GM10248 (cell line): ENCODE results near the gene SLC7A9.

Experiments used
- CTCF ChIA-PET: fragments of 300-600 bp; sonication (Branson Sonifier 250); formaldehyde crosslinking; extraction: SDS; loops from one replicate; lab custom pipeline; 2021; ENCODE audit warnings: antibody characterized with exemption; lab: Yijun Ruan, JAX
- POLR2A ChIA-PET: fragments of 350-650 bp; sonication (Branson Sonifier 250); formaldehyde crosslinking; extraction: SDS; loops from one replicate; lab custom pipeline; 2020; ENCODE audit warnings: antibody characterized with exemption; lab: Yijun Ruan, JAX
- DNase-seq: peaks from one replicate; pipeline ENCODE4 v3.0.0; 2012; ENCODE audit errors: extremely low spot score
- CTCF ChIP-seq: IDR thresholded peaks from 2 replicates; pipeline ENCODE4 v1.5.1; 2012; ENCODE audit warnings: mild to moderate bottlenecking, low read depth; ENCODE audit errors: extremely low read depth, missing control alignments, control extremely low read depth

The SLC7A9 gene

GRCh38 chr19:32809754-32810153 lies 59.8 kb downstream of the SLC7A9 start:
- CTCF ChIA-PET = no interaction called here
- POLR2A ChIA-PET = no interaction called here
- no peak for DNase-seq
- TF ChIP-seq CTCF = no peak

DNA sequence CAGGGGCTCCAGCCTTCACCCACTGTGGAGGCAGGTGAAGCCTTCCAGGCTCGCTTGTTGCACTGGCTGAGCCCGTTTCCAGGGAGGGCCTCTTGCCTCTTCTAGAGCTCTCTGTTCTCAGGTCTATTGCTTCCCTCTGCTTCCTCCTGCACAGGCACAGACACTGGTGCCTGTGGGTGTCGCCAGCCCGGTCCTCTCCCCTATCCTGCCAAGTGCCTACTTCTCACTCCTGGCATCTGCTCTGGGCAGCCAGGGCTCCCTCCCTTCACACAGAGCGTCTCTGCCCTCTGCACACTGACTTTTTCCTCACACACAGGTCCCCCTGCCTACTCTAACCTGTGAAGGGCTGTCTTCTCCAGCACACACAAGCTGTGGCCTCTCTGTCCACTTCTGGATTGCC lies 60.3 kb downstream of the SLC7A9 start:
- DNase-seq = no peak
- CTCF ChIA-PET = no interaction called here
- TF ChIP-seq CTCF = no peak
- POLR2A ChIA-PET = no interaction called here

DNA sequence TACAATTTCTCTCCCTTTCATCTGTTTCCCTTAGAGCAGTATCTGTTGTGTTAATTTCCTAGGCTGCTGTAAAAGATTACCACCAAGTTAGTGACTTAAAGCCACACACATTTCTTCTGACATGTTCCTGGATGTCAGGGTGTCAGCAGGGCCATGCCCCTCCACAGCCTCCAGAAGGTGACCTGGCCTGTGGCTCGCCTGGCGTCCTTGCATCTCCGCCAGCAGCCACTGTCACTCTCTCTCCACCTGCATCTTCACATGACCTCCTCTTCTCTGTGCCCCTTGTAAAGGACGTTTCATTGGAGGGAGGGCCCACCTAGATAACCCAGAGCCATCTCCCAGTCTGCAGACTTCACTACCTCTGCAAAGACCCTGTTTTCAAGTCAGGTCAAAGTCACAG lies 61.3 kb downstream of the SLC7A9 start:
- POLR2A ChIA-PET = no interaction called here
- CTCF ChIA-PET = no interaction called here
- no peak for DNase-seq
- TF ChIP-seq CTCF = no peak

DNA sequence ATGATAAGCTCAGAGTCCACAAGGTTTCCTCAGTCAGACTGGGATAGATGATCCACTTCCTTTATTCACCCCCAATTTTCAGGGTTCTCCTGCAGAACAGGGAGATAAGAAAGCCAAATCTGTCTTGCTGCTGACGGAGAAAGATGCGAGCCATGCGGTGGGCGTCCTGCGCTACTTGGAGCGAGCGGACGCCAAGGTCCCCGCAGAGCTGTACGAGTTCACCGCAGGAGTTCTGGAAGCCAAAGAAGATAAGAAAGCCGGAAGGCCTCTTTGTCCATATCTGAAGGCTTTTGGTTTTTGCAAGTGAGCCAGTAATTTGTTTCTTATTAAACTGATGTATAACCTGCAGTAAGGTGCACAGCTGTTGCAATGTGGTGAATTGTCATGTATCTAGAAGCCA lies 66.7 kb downstream of the SLC7A9 start:
- ChIA-PET CTCF (no interaction called here), POLR2A (no interaction called here)
- no peak for TF ChIP-seq CTCF
- DNase-seq = no peak

GRCh38 chr19:32800754-32801153 lies 68.8 kb downstream of the SLC7A9 start:
- no peak for TF ChIP-seq CTCF
- POLR2A ChIA-PET = no interaction called here
- CTCF ChIA-PET = no interaction called here
- no peak for DNase-seq

DNA sequence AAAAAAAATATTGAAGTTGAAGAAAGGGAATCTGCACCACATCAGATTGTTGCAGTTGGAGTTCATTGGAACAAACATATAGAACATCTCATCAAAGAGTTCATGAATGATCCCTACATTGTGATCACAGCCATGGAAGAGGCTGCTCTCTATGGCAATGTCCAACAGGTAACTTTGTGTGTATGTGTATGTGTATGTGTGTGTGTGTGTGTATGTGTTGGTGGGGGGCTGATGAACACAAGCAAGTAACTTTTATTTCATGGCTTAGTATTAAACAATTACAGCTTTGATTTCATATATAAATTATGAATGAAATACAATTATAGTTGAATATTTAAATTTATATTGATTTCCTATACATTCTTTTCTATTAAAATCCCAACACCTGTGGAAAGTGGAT lies 69.4 kb downstream of the SLC7A9 start:
- ChIA-PET CTCF (no interaction called here), POLR2A (no interaction called here)
- no peak for DNase-seq
- TF ChIP-seq CTCF = no peak

GRCh38 chr19:32798201-32798600 lies 71.4 kb downstream of the SLC7A9 start:
- no peak for DNase-seq
- ChIA-PET CTCF (no interaction called here), POLR2A (no interaction called here)
- TF ChIP-seq CTCF = no peak
